ENCODE measurements around the gene TRAPPC3. TPM values are rescaled to one million over a fixed set of nuclear protein-coding genes. Genes with fewer than 3 reads are reported as not detected.

TRAPPC3 gene
- total and polyA plus RNA-seq, 2 experiments from 2014 or later: 45.6 to 55.9 TPM

- Histone ChIP-seq H3K4me3 (peak within 1 kb of the TSS; percentile 95), H3K79me2 (replicated peaks; ENCODE audit: insufficient read depth) (peaks cover 13% of the 10 kb centered on the region), H2AFZ (peak within 1 kb of the TSS; percentile 98), H3K36me3 (ENCODE audit: insufficient read depth) (peaks cover 11% of the 10 kb centered on the region; the same call in 1 of the 2 replicates), H3K4me2 (peak within 1 kb of the TSS; percentile 96), H3K9me2 (ENCODE audit: insufficient read depth) (no peaks in the 10 kb centered on the region), H3K4me1 (ENCODE audit: insufficient read depth) (peaks cover 6% of the 10 kb centered on the region; the same call in 1 of the 2 replicates), H3K27me3 (ENCODE audit: insufficient read depth) (no peaks in the 10 kb centered on the region), H4K20me1 (replicated peaks; ENCODE audit: insufficient read depth) (peaks cover 3% of the 10 kb centered on the region; the same call in 1 of the 2 replicates), H3F3A (replicated peaks; ENCODE audit: low read depth) (0 out of 2 replicates have a peak, but pooled peaks cover 7% of the 10 kb centered on the region), H3K27ac (ENCODE audit: low read depth) (no peak within 1 kb of the TSS; the same call in 1 of the 2 replicates)
- peaks cover 14% of the 10 kb centered on the region for H3K4me1 Mint-ChIP-seq
- H3K9me3 Mint-ChIP-seq: no peaks in the 10 kb centered on the region; the same call in 2 of the 3 replicates
- peaks cover 22% of the 10 kb centered on the region for H3K36me3 Mint-ChIP-seq (ENCODE audit: low read depth)
- peak; percentile 67 for ATAC-seq
- TF ChIP-seq NANOG (IDR thresholded peaks at IDR 0.05; ENCODE audit: borderline replicate concordance) (no peak), ZNF114 (CRISPR knock-in tag; IDR thresholded peaks at IDR 0.05) (no peak), EZH2 (IDR thresholded peaks at IDR 0.05; ENCODE audit: low read depth, unreplicated experiment) (no peak), STAT1 (IDR thresholded peaks at IDR 0.05; ENCODE audit: unreplicated experiment) (no peak), JUNB (IDR thresholded peaks at IDR 0.05; ENCODE audit: unreplicated experiment) (no peak), CTCF (conservative IDR thresholded peaks at IDR 0.05; ENCODE audit: low read depth in 2 of 2) (peak; percentile 87 to 97), ETS1 (IDR thresholded peaks at IDR 0.05) (peak; percentile 91), CREB1 (CRISPR knock-in tag; IDR thresholded peaks at IDR 0.05; ENCODE audit: low read depth) (peak; percentile 94), REST (IDR thresholded peaks at IDR 0.05; ENCODE audit: unreplicated experiment) (no peak), ZNF462 (CRISPR knock-in tag; IDR thresholded peaks at IDR 0.05) (no peak), EZH2phosphoT487 (IDR thresholded peaks at IDR 0.05; ENCODE audit: unreplicated experiment) (no peak), POLR2AphosphoS5 (IDR thresholded peaks at IDR 0.05; ENCODE audit: low read depth) (peak; percentile 98), ZNF331 (CRISPR knock-in tag; IDR thresholded peaks at IDR 0.05; ENCODE audit: low read depth) (peak; percentile 74)
- DNase-seq (ENCODE audit: low spot score): peak; percentile 94
- H3K27ac Mint-ChIP-seq: peak within 1 kb of the TSS; percentile 89
- peaks cover 9% of the 10 kb centered on the region for H3K27me3 Mint-ChIP-seq (ENCODE audit: insufficient read depth, low read depth, poor library complexity)
- H3K4me3 Mint-ChIP-seq: peak within 1 kb of the TSS; percentile 91
Measured at GRCh38 chr1:36088577-36089392, 60.5 kb downstream of the TRAPPC3 start, which contains the start of gene ADPRS. ADPRS (plus strand) TSS chr1:36088892; CDS start chr1:36088905, 13 bp downstream.
